Endodermal cell (in vitro differentiated cells): ENCODE data around the gene DCAF5. TPM values are rescaled to one million over a fixed set of nuclear protein-coding genes. Genes with fewer than 3 reads are reported as not detected.
"Not testable (repeated sequence)": the region's sequence is repeated elsewhere in the genome, so short reads cannot be mapped to it uniquely, and the experiment has no call there.

Experiments
- DNase-seq: peaks from one replicate; pipeline ENCODE4 v3.0.0-alpha.2; 2017
- H3K27ac ChIP-seq: 2 replicates; pipeline ENCODE4 v1.5.1; 2013; ENCODE audit warnings: mild to moderate bottlenecking, low read depth, low read length, moderate library complexity
- H3K27me3 ChIP-seq: 2 replicates; pipeline ENCODE4 v1.6.1; 2013; ENCODE audit warnings: mild to moderate bottlenecking, low read length, moderate library complexity; ENCODE audit not compliant: insufficient read depth, control insufficient read depth, poor library complexity, severe bottlenecking
- H3K36me3 ChIP-seq: 2 replicates; pipeline ENCODE4 v1.7.0; 2013; ENCODE audit warnings: mild to moderate bottlenecking, low read length, moderate library complexity; ENCODE audit not compliant: control insufficient read depth, insufficient read depth
- H3K4me1 ChIP-seq: one replicate; pipeline ENCODE4 v1.7.0; 2013; ENCODE audit warnings: low read length; ENCODE audit not compliant: control insufficient read depth, insufficient read depth
- H3K4me3 ChIP-seq: 2 replicates; pipeline ENCODE4 v1.5.1; 2013; ENCODE audit warnings: mild to moderate bottlenecking, low read length, moderate library complexity
- H3K9ac ChIP-seq: 2 replicates; pipeline ENCODE4 v1.6.1; 2013; ENCODE audit warnings: mild to moderate bottlenecking, low read length, moderate library complexity; ENCODE audit not compliant: poor library complexity, severe bottlenecking; ENCODE audit errors: extremely low read depth
- H3K9me3 ChIP-seq: 2 replicates; pipeline ENCODE4 v1.6.1; 2013; ENCODE audit warnings: mild to moderate bottlenecking, low read length, moderate library complexity; ENCODE audit not compliant: control insufficient read depth
- H3K27ac Mint-ChIP-seq: 2 replicates; pipeline ENCODE4 v1.8.0; 2020; ENCODE audit warnings: mixed read lengths
- H3K27me3 Mint-ChIP-seq: 2 replicates; pipeline ENCODE4 v1.8.0; 2021; ENCODE audit warnings: mild to moderate bottlenecking, mixed read lengths; ENCODE audit not compliant: insufficient read depth
- H3K36me3 Mint-ChIP-seq: 2 replicates; pipeline ENCODE4 v1.8.0; 2020; ENCODE audit warnings: low read depth, mixed read lengths
- H3K4me1 Mint-ChIP-seq: 2 replicates; pipeline ENCODE4 v1.8.0; 2020; ENCODE audit warnings: mixed read lengths
- H3K4me3 Mint-ChIP-seq: 2 replicates; pipeline ENCODE4 v1.8.0; 2020; ENCODE audit warnings: mild to moderate bottlenecking, moderate library complexity, mixed read lengths
- H3K9me3 Mint-ChIP-seq: 2 replicates; pipeline ENCODE4 v1.8.0; 2020; ENCODE audit warnings: mild to moderate bottlenecking, mixed read lengths
- CTCF ChIP-seq: fragments of 200-600 bp; sonication (generic); conservative IDR thresholded peaks from 2 replicates; pipeline ENCODE4 v1.5.0; 2021; ENCODE audit warnings: antibody characterized with exemption, mild to moderate bottlenecking
- WGBS, 2 experiments: methylation state at CpG; one replicate each; pipeline versions ENCODE4 v1.1.5 to v1.1.7; 2013; ENCODE audit warnings: missing lambda C conversion rate in 2 of 2, mixed read lengths in 1 of 2; ENCODE audit not compliant: insufficient coverage in 1 of 2, insufficient read length in 1 of 2; 5-methylcytosine and 5-hydroxymethylcytosine counted together
- total RNA-seq, 2 donors: library from RNA; stranded (reverse); fragmentation: NEBNext Ultra II Directional in 1 of 2; extraction: Animal tissue kit (Norgen Biotek cat#: 25700) in 1 of 2; gene quantifications; 2 replicates in 1 of 2; 3 replicates in 1 of 2; pipeline ENCODE4 v1.2.1, GENCODE V29; 2021

DCAF5 gene
- total RNA-seq, 2 donors from 2014 or later = 61.1 to 69.6 TPM

- H3K27ac ChIP-seq = no peak overlapping the region
- no peaks in the 10 kb centered on the region for H3K9me3 ChIP-seq
- Mint-ChIP-seq H3K4me1 (peaks cover 6% of the 10 kb centered on the region), H3K36me3 (no peaks in the 10 kb centered on the region), H3K9me3 (no peaks in the 10 kb centered on the region), H3K27ac (no peak overlapping the region), H3K4me3 (no peak overlapping the region), H3K27me3 (no peaks in the 10 kb centered on the region)
- H3K9ac ChIP-seq = no peak overlapping the region
- no peak for DNase-seq
- TF ChIP-seq CTCF = no peak
- WGBS, 2 experiments = 93% methylated on average over 1 of the region's 1 CpG; no CpG with 5 or more reads in 1 of the 2 experiments
- no peak overlapping the region for H3K4me3 ChIP-seq
- no peaks in the 10 kb centered on the region for H3K36me3 ChIP-seq
- H3K4me1 ChIP-seq = no peaks in the 10 kb centered on the region
- H3K27me3 ChIP-seq = no peaks in the 10 kb centered on the region
These were observed 17.9 kb upstream of the DCAF5 start for GRCh38 chr14:69170839-69171238.

GRCh38 chr14:69165787-69166186 lies 12.9 kb upstream of the DCAF5 start:
- DNase-seq, H3K4me1 ChIP-seq, H3K9ac ChIP-seq, H3K4me3 Mint-ChIP-seq, H3K27me3 ChIP-seq, H3K27ac ChIP-seq, H3K4me3 ChIP-seq, H3K36me3 Mint-ChIP-seq, H3K27ac Mint-ChIP-seq, H3K4me1 Mint-ChIP-seq, H3K36me3 ChIP-seq: not testable (repeated sequence)
- H3K9me3 ChIP-seq = peaks cover 25% of the 10 kb centered on the region
- H3K9me3 Mint-ChIP-seq = peaks cover 27% of the 10 kb centered on the region
- H3K27me3 Mint-ChIP-seq = peaks cover 17% of the 10 kb centered on the region
- WGBS, 2 experiments = 87 to 100% methylated on average over 2 of the region's 2 CpGs

- DNase-seq = no peak
- TF ChIP-seq CTCF = no peak
- Histone ChIP-seq H3K27ac (no peak overlapping the region), H3K9ac (no peak overlapping the region), H3K4me3 (no peak overlapping the region), H3K27me3 (no peaks in the 10 kb centered on the region), H3K36me3 (no peaks in the 10 kb centered on the region), H3K4me1 (no peaks in the 10 kb centered on the region), H3K9me3 (peaks cover 27% of the 10 kb centered on the region)
- 100% methylated on average over 1 of the region's 1 CpG; no CpG with 5 or more reads in 1 of the 2 experiments for WGBS, 2 experiments
- Mint-ChIP-seq H3K4me1 (no peaks in the 10 kb centered on the region), H3K4me3 (no peak overlapping the region), H3K36me3 (peaks cover 2% of the 10 kb centered on the region), H3K27ac (no peak overlapping the region), H3K27me3 (peaks cover 20% of the 10 kb centered on the region), H3K9me3 (peaks cover 27% of the 10 kb centered on the region)
These were observed 8.7 kb upstream of the DCAF5 start for GRCh38 chr14:69161590-69161989.

GRCh38 chr14:69156224-69156623 lies 3.3 kb upstream of the DCAF5 start:
- Mint-ChIP-seq H3K4me3 (no peak overlapping the region), H3K36me3 (no peaks in the 10 kb centered on the region), H3K4me1 (peaks cover 7% of the 10 kb centered on the region), H3K27me3 (peaks cover 3% of the 10 kb centered on the region), H3K9me3 (no peaks in the 10 kb centered on the region), H3K27ac (no peak overlapping the region)
- no peaks in the 10 kb centered on the region for H3K36me3 ChIP-seq
- no peak for TF ChIP-seq CTCF
- no peaks in the 10 kb centered on the region for H3K27me3 ChIP-seq
- no peaks in the 10 kb centered on the region for H3K4me1 ChIP-seq
- peaks cover 6% of the 10 kb centered on the region for H3K9me3 ChIP-seq
- no peak overlapping the region for H3K27ac ChIP-seq
- H3K9ac ChIP-seq = no peak overlapping the region
- no peak overlapping the region for H3K4me3 ChIP-seq
- no peak for DNase-seq
